Ishikawa (cell line): ENCODE measurements around the gene PAQR9.

Experiments used
- EGR1 ChIP-seq: IDR thresholded peaks from 2 replicates; pipeline ENCODE4 v1.6.1; 2012
- EP300 ChIP-seq: IDR thresholded peaks from 2 replicates; pipeline ENCODE4 v1.6.1; 2012; ENCODE audit warnings: borderline replicate concordance
- FOXM1 ChIP-seq: IDR thresholded peaks from 2 replicates; pipeline ENCODE4 v1.6.1; 2012; ENCODE audit warnings: low read depth, borderline replicate concordance
- YY1 ChIP-seq: IDR thresholded peaks from 2 replicates; pipeline ENCODE4 v1.6.1; 2012; ENCODE audit warnings: low read depth
- ZBTB7A ChIP-seq: IDR thresholded peaks from 2 replicates; pipeline ENCODE4 v1.6.1; 2012; ENCODE audit warnings: low read depth

- no peak for TF ChIP-seq EP300
- no peak for TF ChIP-seq ZBTB7A
- TF ChIP-seq YY1, result no peak
- TF ChIP-seq FOXM1, result no peak
- no peak for TF ChIP-seq EGR1
These were observed 10.0 kb downstream of the PAQR9 start for GRCh38 chr3:142953443-142953842.
